Glomerular visceral epithelial cell (primary cell): ENCODE results near the gene COL5A3.
"Not testable (repeated sequence)": the region's sequence is repeated elsewhere in the genome, so short reads cannot be mapped to it uniquely, and the experiment has no call there.

Experiments
- DNase-seq: peaks from one replicate; pipeline ENCODE4 v3.0.0-alpha.2; 2016; ENCODE audit errors: extremely low spot score

Gene COL5A3

GRCh38 chr19:10010247-10010691, at the start of gene COL5A3:
TSS of gene COL5A3 (minus strand) at chr19:10010504. CDS start at chr19:10010385, 119 bp downstream.
- no peak for DNase-seq

- no peak for DNase-seq
Observed at GRCh38 chr19:10052602-10053360, 42.5 kb upstream of the COL5A3 start.

DNA sequence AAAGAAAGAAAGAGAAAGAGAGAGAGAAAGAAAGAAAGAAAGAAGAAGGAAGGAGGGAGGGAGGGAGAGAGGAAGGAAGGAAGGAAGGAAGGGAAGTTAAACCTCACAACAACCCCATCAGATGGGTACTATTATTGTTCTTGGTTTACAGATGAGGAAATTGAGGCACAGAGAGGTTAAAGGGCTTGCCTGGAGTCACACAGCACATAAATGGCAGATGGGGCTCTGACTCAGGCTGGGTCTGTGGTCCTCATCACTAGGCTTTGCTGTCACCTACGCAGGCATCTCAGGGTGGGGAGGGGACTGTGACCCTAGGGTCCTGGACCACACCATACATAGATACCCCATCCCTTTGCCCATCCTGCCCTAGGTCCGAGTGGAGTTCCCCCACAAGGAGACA, 39.3 kb upstream of the COL5A3 start:
- no peak for DNase-seq

GRCh38 chr19:10045371-10045770, 35.1 kb upstream of the COL5A3 start:
- DNase-seq = no peak

- DNase-seq = no peak
Observed at GRCh38 chr19:10044390-10044789, 34.1 kb upstream of the COL5A3 start.

- peak; percentile 8 for DNase-seq
Observed at GRCh38 chr19:10043286-10043927, 33.1 kb upstream of the COL5A3 start.

GRCh38 chr19:10037809-10038208, 27.5 kb upstream of the COL5A3 start:
- no peak for DNase-seq

DNA sequence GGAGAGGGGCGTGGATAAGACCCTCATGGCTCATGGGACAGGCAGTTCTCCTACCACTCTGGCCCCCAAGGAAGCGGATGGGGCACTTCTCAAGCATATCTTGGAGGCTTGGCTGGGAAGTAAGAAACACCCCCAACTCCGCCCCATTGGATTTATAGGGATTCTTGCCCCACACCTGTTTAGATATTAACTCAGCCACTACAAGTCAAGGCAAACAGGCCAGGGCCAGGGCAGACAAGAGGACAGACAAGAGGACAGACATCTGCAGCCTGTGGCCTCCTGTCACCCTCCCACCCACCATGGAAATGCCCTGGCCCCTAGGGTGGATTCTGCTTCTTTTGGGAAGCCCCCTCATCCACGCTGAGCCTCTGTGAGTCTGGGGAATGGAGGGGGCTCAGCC, 27.1 kb upstream of the COL5A3 start:
- DNase-seq = no peak

DNA sequence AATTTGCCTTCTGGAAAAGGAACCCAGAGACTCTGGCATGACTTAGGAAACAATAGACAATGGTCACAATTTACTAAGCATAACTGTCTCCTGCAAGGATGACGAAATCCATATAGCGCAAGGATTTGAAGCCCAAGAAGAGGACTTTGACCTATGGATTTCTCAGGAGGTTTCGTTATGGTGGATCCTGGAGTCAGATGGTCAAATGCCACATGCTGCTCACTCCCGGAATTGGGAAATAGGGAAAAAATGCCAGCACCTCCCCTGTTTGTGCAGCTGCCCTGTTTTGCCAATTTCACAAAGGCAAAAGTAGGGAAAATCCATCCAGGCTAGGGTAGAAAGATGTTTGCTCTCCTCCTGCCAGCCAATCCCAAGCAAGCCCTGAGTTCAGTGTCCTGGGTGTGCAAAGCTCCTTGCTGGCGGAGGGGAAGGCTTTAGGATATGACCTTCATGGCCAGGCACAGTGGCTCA, 26.3 kb upstream of the COL5A3 start:
- DNase-seq = no peak

- DNase-seq = no peak
Observed at GRCh38 chr19:10033614-10034013, 23.3 kb upstream of the COL5A3 start.

DNA sequence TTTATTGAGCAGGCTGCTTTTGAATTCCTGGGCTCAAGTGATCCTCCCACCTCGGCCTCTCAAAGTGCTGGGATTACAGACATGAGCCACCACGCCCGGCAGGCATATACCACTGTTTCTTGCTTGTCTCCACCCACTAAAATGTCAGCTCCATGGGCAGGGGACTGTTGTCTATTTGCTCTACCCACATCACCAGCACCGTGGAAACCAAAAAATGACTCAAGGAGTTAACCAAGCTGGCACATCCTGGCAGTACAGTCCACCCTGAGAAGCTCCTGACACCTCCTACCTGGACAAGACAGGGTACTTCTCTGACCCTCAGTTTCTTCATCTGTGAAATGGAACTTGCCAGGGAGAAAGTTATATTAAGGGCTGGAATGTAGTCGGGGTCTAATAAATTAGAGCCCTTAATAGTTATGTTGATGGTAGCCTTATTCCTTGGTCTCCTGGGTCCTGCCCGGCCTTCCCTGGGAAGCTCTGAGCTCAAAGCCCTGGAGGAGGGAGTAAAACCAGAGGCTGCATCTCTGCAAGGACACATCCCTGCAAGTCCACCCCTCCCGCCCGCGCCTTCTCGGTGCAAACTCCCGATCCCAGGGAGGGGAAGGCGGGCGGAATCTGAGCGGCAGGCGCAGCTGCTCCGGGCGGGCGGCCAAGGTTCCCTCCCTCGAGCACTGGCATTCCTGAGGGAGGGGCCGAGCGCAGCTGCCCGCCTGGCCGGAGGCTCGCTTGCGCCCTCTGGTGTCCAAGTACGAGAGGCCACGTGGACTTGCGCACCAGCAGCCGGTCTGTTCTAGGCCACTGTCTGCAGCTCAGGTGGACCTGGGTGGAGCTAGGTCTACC, 17.1 kb upstream of the COL5A3 start:
- DNase-seq = peak; percentile 95

GRCh38 chr19:10026744-10027143, 16.4 kb upstream of the COL5A3 start:
- no peak for DNase-seq

- not testable (repeated sequence) for DNase-seq
Observed at GRCh38 chr19:10023096-10023495, 12.8 kb upstream of the COL5A3 start.

DNA sequence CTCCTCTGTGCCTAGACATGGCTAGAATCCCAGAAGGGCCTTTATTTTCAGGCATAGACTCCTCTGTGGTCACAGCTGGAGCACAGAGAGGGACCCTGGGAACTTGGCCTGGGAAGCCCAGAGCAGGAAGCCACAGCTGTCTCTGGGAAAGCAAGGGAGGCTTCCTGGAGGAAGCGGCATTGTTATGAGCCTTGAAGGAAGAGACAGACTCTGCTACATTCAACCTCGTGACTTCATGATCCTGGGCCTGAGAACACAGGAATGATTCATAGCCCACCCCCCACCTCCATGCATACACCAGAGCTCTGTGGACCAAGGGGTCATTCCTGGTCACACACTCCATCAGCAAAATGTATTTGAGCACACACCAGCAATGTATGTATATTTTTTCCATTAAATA, 11.6 kb upstream of the COL5A3 start:
- no peak for DNase-seq

DNA sequence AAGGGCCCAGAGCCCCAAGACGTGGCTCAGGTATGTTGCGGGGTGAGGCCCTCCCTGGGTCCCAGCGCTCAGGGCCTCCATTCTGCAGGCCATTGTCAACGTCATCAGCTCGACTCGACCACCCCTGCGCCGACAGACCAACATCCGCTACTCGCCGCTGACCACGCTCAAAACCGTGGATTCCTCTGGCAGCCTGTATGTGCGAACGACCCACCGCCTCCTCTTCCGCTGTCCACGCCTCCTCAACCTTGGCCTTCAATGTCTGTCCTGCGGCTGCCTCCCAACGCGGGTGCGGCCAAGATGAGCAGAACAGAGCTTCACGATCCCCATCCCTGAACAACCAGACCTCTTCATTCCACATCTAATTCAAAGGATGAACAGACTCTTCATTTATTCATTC, 11.1 kb upstream of the COL5A3 start:
- no peak for DNase-seq

- no peak for DNase-seq
Observed at GRCh38 chr19:10020851-10021250, 10.5 kb upstream of the COL5A3 start.

- DNase-seq = no peak
Observed at GRCh38 chr19:10019246-10019645, 8.9 kb upstream of the COL5A3 start.

DNA sequence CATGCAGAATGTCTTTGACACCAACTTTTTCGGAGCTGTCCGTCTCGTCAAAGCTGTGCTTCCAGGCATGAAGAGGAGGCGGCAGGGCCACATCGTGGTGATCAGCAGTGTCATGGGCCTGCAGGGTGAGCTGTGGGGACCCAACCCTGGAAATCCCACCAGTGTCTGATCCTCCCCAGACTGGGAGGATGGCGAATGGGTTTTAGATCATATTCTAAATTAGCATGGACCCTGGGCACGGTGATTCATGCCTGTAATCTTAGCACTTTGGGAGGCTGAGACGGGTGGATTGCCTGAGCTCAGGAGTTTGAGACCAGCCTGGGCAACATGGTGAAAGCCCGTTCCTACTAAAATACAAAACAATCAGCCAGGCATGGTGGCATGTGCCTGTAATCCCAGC, 8.5 kb upstream of the COL5A3 start:
- no peak for DNase-seq

DNA sequence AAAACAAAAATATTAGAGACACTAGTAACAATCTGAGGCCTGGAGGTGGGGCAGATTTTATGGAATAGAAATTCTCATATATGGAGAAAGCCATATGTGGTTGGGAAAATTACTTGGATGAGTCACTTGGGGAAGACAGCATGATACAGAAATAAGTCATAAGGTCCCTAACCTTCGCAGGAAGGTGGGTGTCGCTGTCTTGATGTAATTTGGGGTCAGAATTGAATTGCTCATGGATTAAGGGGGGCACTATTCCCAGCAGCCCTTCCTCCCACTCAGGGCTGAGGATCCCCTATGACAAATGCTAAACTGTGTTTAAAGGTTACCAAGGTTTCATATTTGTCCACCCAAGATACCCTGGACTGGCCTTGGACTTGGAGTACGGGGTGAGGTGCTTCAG, 8.0 kb upstream of the COL5A3 start:
- DNase-seq = peak; percentile 10

GRCh38 chr19:10013834-10014618, 3.7 kb upstream of the COL5A3 start:
- no peak for DNase-seq

DNA sequence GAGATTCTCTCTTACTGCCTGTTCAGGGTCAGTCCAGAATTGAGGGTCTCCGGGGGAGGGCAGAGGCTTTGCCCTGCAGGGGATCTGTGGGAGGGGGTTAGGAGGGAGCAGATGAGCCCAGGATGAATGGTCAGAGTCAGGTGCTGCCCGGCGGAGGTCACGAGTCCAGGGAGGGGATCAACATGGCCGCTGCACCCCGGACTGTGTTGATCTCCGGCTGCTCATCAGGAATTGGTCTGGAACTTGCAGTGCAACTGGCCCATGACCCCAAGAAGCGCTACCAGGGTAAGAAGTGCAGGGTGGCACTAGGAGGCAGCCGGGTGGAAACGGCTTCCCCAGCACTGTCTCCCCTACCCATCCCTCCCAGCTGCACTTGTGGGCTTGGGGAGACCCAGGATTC, 3.0 kb upstream of the COL5A3 start, which contains the start of gene RDH8:
TSS of gene RDH8 (plus strand) at position 168 of the 400 bp plus-strand sequence. CDS start at position 183, 15 bp downstream.
- DNase-seq = no peak
